ENCODE measurements around the gene TJP1. TPM values are rescaled to one million over a fixed set of nuclear protein-coding genes. Genes with fewer than 3 reads are reported as not detected.
"Not testable (repeated sequence)": the region's sequence is repeated elsewhere in the genome, so short reads cannot be mapped to it uniquely, and the experiment has no call there.

The TJP1 gene
- polyA plus RNA-seq, 3 donors from 2014 or later = not detected

- H3K9me3 Mint-ChIP-seq; H3K36me3 Mint-ChIP-seq; DNase-seq; H3K27ac Mint-ChIP-seq; H3K27me3 Mint-ChIP-seq (ENCODE audit: low read depth in 3 of 3); H3K4me3 Mint-ChIP-seq; H3K4me1 Mint-ChIP-seq: not testable (repeated sequence)
Measured at GRCh38 chr15:29672046-29672445, 150.2 kb downstream of the TJP1 start.

DNA sequence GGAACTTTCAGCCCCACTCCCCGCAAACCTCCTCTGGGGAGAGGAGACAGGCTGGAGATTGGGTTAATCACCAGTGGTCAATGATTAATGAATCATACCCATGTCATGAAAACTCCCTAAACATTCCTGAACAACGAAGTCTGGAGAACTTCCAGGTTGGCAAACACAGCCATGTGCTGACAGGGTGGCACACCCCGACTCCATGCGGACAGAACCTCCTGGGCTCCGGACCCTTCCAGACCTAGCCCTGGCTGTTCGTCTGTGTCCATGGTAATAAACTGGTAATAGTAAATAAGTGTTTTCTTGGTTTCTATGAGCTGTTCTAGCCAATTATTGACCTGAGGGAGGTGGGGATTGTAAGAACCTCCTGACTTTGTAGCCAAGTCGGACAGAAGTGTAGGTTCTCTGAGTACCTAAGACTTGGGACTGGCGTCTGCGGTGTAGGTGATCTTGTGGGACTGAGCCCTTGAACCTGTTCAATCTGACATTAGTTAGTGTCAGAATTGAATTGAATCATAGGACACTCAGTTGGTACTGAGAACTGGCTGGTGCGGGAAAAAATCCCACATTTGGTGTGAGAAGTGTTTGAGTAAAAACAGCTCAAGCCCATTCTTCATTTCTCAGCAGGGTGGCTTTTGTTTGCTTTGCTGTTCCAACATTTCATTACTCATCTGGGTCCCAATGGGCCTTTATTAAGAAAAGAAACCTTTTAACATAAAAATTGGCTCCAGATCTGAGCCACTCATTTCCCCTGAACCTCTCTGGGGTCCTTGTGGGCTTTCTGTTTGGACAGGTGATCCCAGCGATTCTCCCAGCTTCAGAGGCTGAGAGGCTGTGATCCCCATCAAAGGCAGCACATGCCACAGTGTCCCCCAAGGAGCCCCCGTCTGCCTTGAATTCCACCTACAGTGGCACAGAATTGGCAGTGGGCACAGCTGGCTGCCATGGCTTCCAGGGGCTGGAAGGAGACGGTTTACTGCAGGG lies 151.0 kb downstream of the TJP1 start:
- Mint-ChIP-seq H3K27ac (no peak overlapping the region), H3K9me3 (no peaks in the 10 kb centered on the region), H3K4me1 (peaks cover 0 to 7% of the 10 kb centered on the region in 2 donors), H3K27me3 (ENCODE audit: low read depth in 3 of 3) (peaks cover 2 to 7% (median 5%) of the 10 kb centered on the region in 3 donors), H3K36me3 (no peaks in the 10 kb centered on the region), H3K4me3 (no peak overlapping the region)
- DNase-seq = no peak

DNA sequence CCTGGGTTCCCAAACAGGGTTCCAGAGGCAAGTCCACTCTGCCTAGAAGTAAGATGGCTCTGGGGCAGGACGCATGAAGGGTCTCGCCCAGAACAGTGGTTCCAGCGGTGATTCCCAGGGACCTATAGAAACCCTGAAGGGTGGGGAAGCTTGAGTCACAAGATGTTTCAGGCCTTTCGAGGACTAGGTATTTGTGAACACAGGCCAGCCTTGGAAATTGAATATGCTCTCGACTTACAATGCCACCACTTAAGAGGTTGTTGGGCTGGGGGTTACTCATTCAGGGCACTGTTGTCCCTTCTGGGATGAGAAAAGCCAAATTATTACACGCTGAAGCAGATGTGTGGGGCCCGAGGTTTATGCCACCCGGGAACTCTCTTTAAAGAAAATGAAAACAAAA lies 152.0 kb downstream of the TJP1 start:
- DNase-seq = no peak
- H3K4me3 Mint-ChIP-seq = no peak overlapping the region
- H3K4me1 Mint-ChIP-seq = peaks cover 0 to 7% of the 10 kb centered on the region in 2 donors
- H3K9me3 Mint-ChIP-seq = no peaks in the 10 kb centered on the region
- H3K36me3 Mint-ChIP-seq = no peaks in the 10 kb centered on the region
- H3K27me3 Mint-ChIP-seq (ENCODE audit: low read depth in 3 of 3) = peaks cover 2 to 5% (median 2%) of the 10 kb centered on the region in 3 donors
- H3K27ac Mint-ChIP-seq = no peak overlapping the region

GRCh38 chr15:29669823-29670222 lies 152.4 kb downstream of the TJP1 start:
- Mint-ChIP-seq H3K4me3 (no peak overlapping the region), H3K36me3 (no peaks in the 10 kb centered on the region), H3K27ac (no peak overlapping the region), H3K4me1 (peaks cover 0 to 7% of the 10 kb centered on the region in 2 donors), H3K9me3 (no peaks in the 10 kb centered on the region), H3K27me3 (ENCODE audit: low read depth in 3 of 3) (peaks cover 2 to 5% (median 4%) of the 10 kb centered on the region in 3 donors)
- no peak for DNase-seq

GRCh38 chr15:29668120-29668602 lies 154.1 kb downstream of the TJP1 start:
- peak in 2 of 3 donors; percentile 10 to 24 for DNase-seq
- peaks cover 0 to 4% (median 3%) of the 10 kb centered on the region in 3 donors for H3K27me3 Mint-ChIP-seq (ENCODE audit: low read depth in 3 of 3)

DNA sequence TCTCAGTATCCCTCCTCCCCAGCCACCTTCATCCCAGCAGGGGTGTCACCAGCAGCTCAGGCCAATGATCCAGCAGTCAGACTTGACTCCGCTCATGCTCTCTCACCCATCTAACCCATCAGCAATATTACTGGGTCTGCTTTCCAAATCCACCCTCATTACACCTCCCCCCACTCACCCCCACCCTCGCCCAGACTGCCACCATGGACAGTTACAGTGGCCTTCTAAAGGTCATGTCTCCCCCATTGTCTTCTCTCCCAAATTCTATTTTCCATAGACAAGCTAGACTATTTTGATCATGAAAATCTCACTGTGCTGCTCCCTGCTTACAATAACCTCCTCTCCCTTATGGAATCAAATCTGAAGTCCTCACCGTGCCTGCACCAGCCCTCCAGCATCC lies 156.0 kb downstream of the TJP1 start:
- no peak overlapping the region for H3K4me3 Mint-ChIP-seq
- no peak for DNase-seq
- H3K27ac Mint-ChIP-seq = no peak overlapping the region
- no peaks in the 10 kb centered on the region for H3K4me1 Mint-ChIP-seq
- peaks cover 0 to 3% (median 3%) of the 10 kb centered on the region in 3 donors for H3K27me3 Mint-ChIP-seq (ENCODE audit: low read depth in 3 of 3)
- H3K36me3 Mint-ChIP-seq = no peaks in the 10 kb centered on the region
- no peaks in the 10 kb centered on the region for H3K9me3 Mint-ChIP-seq

More at GRCh38 chr15:29668120-29668602, 154.1 kb downstream of the TJP1 start:
- H3K9me3 Mint-ChIP-seq = no peaks in the 10 kb centered on the region
- no peak overlapping the region for H3K27ac Mint-ChIP-seq
- H3K4me1 Mint-ChIP-seq = peaks cover 0 to under 1% of the 10 kb centered on the region in 2 donors
- no peak overlapping the region for H3K4me3 Mint-ChIP-seq
- H3K36me3 Mint-ChIP-seq = no peaks in the 10 kb centered on the region

DNA sequence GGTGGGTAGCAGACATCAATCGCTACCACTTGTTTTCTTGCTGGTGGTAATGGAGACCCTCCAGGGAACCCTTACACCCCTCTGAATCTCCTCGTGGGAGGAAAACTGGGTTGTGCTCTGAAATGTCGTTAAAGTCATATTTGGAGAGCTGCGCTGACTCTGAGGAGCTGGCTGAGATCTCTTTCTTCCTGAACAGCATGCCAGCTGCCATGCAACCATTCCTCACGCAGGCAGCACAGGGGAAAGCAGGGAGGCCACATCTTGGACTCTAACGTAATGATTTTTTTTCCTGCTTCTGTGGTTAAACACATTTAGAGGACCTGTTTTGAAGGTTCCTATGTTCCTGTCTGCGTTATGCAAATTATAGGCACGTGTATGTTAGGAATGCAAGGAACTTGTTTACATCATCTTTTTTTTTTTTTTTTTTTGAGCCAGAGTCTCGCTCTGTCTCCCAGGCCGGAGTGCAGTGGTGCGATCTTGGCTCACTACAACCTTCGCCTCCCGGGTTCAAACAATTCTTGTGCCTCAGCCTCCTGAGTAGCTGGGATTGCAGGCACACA lies 156.7 kb downstream of the TJP1 start:
- DNase-seq = no peak
- no peak overlapping the region for H3K4me3 Mint-ChIP-seq
- H3K9me3 Mint-ChIP-seq = no peaks in the 10 kb centered on the region
- no peaks in the 10 kb centered on the region for H3K36me3 Mint-ChIP-seq
- H3K27ac Mint-ChIP-seq = no peak overlapping the region
- peaks cover 0 to 3% (median 1%) of the 10 kb centered on the region in 3 donors for H3K27me3 Mint-ChIP-seq (ENCODE audit: low read depth in 3 of 3)
- no peaks in the 10 kb centered on the region for H3K4me1 Mint-ChIP-seq

- Mint-ChIP-seq H3K4me3 (no peak overlapping the region), H3K9me3 (no peaks in the 10 kb centered on the region), H3K27ac (no peak overlapping the region), H3K36me3 (no peaks in the 10 kb centered on the region), H3K27me3 (ENCODE audit: low read depth in 3 of 3) (peaks cover 0 to 3% (median 1%) of the 10 kb centered on the region in 3 donors), H3K4me1 (no peaks in the 10 kb centered on the region)
- DNase-seq = no peak
Measured at GRCh38 chr15:29664406-29664805, 157.9 kb downstream of the TJP1 start.

GRCh38 chr15:29657476-29657817 lies 164.8 kb downstream of the TJP1 start:
- not testable (repeated sequence) for H3K36me3 Mint-ChIP-seq; H3K27me3 Mint-ChIP-seq (ENCODE audit: low read depth in 3 of 3); H3K9me3 Mint-ChIP-seq; H3K4me1 Mint-ChIP-seq; H3K4me3 Mint-ChIP-seq; H3K27ac Mint-ChIP-seq; DNase-seq

DNA sequence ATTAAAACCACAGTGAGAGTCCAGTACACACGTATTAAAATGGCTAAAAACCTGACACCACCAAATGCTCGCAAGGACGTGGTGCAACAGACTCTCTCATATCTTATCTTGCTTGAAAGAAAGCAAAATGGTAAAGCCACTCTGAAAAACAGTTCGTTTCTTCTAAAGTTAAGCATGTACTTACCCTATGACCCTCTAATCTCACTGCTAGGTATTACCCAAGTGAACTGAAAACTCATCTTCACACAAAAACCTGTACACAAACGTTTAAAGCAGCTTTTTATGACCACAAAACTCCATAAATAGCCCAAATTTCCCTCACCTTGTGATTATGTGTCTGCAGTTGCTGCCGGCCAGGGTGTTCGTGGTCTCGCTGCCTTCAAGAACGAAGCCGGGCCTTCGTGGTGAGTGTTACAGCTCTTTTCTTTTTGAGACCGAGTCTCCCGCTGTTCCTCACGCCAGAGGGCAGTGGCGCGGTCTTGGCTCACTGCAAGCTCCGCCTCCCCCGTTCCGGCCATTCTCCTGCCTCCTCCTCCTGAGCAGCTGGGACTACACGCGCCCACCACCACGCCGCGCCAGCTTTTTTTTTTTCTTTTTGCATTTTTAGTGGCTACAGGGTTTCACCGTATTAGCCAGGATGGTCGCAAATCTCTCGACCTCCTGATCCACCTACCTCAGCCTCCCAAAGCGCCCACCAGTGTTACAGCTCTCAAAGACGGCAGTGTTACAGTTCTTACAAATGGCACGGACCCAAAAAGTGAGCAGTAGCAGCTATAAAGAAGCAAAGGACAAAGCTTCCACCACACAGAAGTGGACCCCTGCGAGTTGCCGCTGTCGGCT lies 165.4 kb downstream of the TJP1 start:
- no peak for DNase-seq
- no peaks in the 10 kb centered on the region for H3K9me3 Mint-ChIP-seq
- H3K27me3 Mint-ChIP-seq (ENCODE audit: low read depth in 3 of 3) = peaks cover 0 to 2% (median 0%) of the 10 kb centered on the region in 3 donors
- H3K27ac Mint-ChIP-seq = no peak overlapping the region
- H3K36me3 Mint-ChIP-seq = no peaks in the 10 kb centered on the region
- no peak overlapping the region for H3K4me3 Mint-ChIP-seq
- H3K4me1 Mint-ChIP-seq = no peaks in the 10 kb centered on the region

DNA sequence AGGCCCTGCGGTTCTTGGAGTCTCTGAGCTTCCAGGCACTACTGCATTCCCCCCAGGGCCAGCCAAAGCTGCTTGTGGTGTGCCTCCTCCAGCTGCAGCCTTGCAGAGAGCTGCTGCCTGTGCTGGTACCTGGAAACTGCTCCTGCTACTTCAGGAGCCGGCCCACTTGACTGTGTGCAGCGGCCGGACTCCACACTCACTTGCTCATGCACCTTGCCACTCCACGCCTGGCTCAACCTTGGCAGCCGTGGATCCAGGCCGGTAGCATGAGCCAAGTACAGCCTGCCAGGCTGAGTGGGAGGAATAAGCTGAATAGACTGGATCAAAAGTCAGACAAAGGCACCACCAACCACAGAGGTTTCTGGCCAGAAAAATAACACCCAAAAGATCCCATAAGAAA lies 169.7 kb downstream of the TJP1 start:
- DNase-seq = no peak
- peaks cover 0 to 6% (median 0%) of the 10 kb centered on the region in 6 donors for H3K9me3 Mint-ChIP-seq
- no peak overlapping the region for H3K4me3 Mint-ChIP-seq
- H3K36me3 Mint-ChIP-seq = no peaks in the 10 kb centered on the region
- H3K27me3 Mint-ChIP-seq (ENCODE audit: low read depth in 3 of 3) = peaks cover 0 to 2% (median 0%) of the 10 kb centered on the region in 3 donors
- H3K4me1 Mint-ChIP-seq = no peaks in the 10 kb centered on the region
- no peak overlapping the region for H3K27ac Mint-ChIP-seq

DNA sequence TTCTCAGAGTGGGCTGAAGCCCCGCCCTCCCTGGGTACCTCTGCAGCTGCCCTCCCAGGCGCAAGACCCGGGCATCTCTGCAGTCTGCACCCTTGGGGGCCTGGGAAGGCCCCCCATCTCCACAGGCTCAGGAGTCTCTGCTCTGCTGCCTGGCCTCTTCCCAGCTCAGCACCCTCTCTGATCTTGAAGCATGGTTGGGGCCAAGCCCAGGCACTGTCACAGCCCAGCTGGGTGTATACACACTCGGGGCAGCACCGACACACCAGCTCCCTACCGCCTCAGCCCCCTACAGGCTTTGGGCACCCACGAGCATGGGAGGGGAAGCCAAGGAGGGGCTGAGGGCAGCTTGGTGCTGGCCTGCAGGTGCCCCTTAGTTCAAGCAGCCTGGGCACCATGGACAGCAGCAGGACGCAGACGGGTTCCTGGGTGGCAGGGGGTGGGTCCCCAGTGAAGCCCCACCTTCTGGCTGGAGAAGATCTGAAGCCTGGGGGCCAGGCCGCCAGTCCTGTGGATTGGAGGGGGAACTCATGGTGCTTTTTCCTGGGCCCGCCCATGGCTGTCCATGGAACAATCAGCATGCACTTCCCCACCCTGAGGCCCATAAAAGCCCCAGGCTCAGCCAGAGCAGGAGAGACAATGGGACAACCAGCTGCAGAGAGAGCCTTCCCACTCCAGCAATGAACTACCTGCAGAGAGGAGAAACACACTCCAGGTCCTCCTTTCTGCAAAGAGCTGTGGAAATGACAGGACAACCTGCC lies 170.6 kb downstream of the TJP1 start:
- Mint-ChIP-seq H3K27me3 (ENCODE audit: low read depth in 3 of 3) (peaks cover 0 to 2% (median 0%) of the 10 kb centered on the region in 3 donors), H3K9me3 (peaks cover 0 to 13% (median 0%) of the 10 kb centered on the region in 6 donors), H3K4me1 (no peaks in the 10 kb centered on the region), H3K27ac (no peak overlapping the region), H3K36me3 (no peaks in the 10 kb centered on the region), H3K4me3 (no peak overlapping the region)
- DNase-seq = no peak
